HUES48 (cell line): ENCODE measurements around the gene ZNF407.
"Not testable (repeated sequence)": the region's sequence is repeated elsewhere in the genome, so short reads cannot be mapped to it uniquely, and the experiment has no call there.

Experiments used
- H3K27ac ChIP-seq: one replicate; pipeline ENCODE4 v1.7.0; 2013; ENCODE audit warnings: low read depth, low read length, inconsistent platforms
- H3K27me3 ChIP-seq: 2 replicates; pipeline ENCODE4 v1.6.1; 2013; ENCODE audit warnings: mild to moderate bottlenecking, low read length; ENCODE audit not compliant: control insufficient read depth, insufficient read depth
- H3K36me3 ChIP-seq: 2 replicates; pipeline ENCODE4 v1.6.1; 2013; ENCODE audit warnings: low read length; ENCODE audit not compliant: control insufficient read depth, insufficient read depth
- H3K4me1 ChIP-seq: 2 replicates; pipeline ENCODE4 v1.6.1; 2013; ENCODE audit warnings: mild to moderate bottlenecking, low read length; ENCODE audit not compliant: control insufficient read depth, insufficient read depth
- H3K4me3 ChIP-seq: 2 replicates; pipeline ENCODE4 v1.5.1; 2013; ENCODE audit warnings: mild to moderate bottlenecking, low read depth, low read length
- H3K9ac ChIP-seq: 2 replicates; pipeline ENCODE4 v1.6.1; 2013; ENCODE audit warnings: mild to moderate bottlenecking, low read depth, low read length, moderate library complexity
- H3K9me3 ChIP-seq: 2 replicates; pipeline ENCODE4 v1.6.1; 2013; ENCODE audit warnings: low read length; ENCODE audit not compliant: control insufficient read depth, insufficient read depth

The ZNF407 gene

GRCh38 chr18:75074196-75075015 lies 476.7 kb downstream of the ZNF407 start:
- Histone ChIP-seq H3K27me3 (no peaks in the 10 kb centered on the region), H3K4me1 (no peaks in the 10 kb centered on the region), H3K9me3 (no peaks in the 10 kb centered on the region; the same call in 1 of the 2 replicates), H3K36me3 (no peaks in the 10 kb centered on the region), H3K4me3 (no peak overlapping the region), H3K9ac (no peak overlapping the region), H3K27ac (no peak overlapping the region)

GRCh38 chr18:75075016-75075305 lies 477.3 kb downstream of the ZNF407 start:
- Histone ChIP-seq H3K4me3 (no peak overlapping the region), H3K27me3 (no peaks in the 10 kb centered on the region), H3K36me3 (no peaks in the 10 kb centered on the region), H3K9me3 (no peaks in the 10 kb centered on the region; the same call in 1 of the 2 replicates), H3K9ac (no peak overlapping the region), H3K27ac (no peak overlapping the region), H3K4me1 (no peaks in the 10 kb centered on the region)

GRCh38 chr18:75075429-75075841 lies 477.8 kb downstream of the ZNF407 start:
- no peak overlapping the region for H3K4me3 ChIP-seq
- H3K36me3 ChIP-seq = no peaks in the 10 kb centered on the region
- H3K27ac ChIP-seq = no peak overlapping the region
- no peaks in the 10 kb centered on the region for H3K27me3 ChIP-seq
- H3K9ac ChIP-seq = no peak overlapping the region
- H3K4me1 ChIP-seq = no peaks in the 10 kb centered on the region
- no peaks in the 10 kb centered on the region; the same call in 1 of the 2 replicates for H3K9me3 ChIP-seq

- Histone ChIP-seq H3K27ac (no peak overlapping the region), H3K36me3 (no peaks in the 10 kb centered on the region), H3K9me3 (no peaks in the 10 kb centered on the region; the same call in 1 of the 2 replicates), H3K4me1 (no peaks in the 10 kb centered on the region), H3K27me3 (no peaks in the 10 kb centered on the region), H3K9ac (no peak overlapping the region), H3K4me3 (no peak overlapping the region)
These were observed 478.6 kb downstream of the ZNF407 start for GRCh38 chr18:75076286-75076685.

- Histone ChIP-seq H3K27ac (no peak overlapping the region), H3K27me3 (no peaks in the 10 kb centered on the region), H3K4me1 (no peaks in the 10 kb centered on the region), H3K4me3 (no peak overlapping the region), H3K9me3 (peaks cover 5% of the 10 kb centered on the region), H3K36me3 (no peaks in the 10 kb centered on the region), H3K9ac (no peak overlapping the region)
These were observed 483.8 kb downstream of the ZNF407 start for GRCh38 chr18:75081486-75081885.

GRCh38 chr18:75083131-75083530 lies 485.5 kb downstream of the ZNF407 start:
- Histone ChIP-seq H3K4me1 (no peaks in the 10 kb centered on the region), H3K27me3 (no peaks in the 10 kb centered on the region), H3K4me3 (no peak overlapping the region), H3K36me3 (no peaks in the 10 kb centered on the region), H3K9me3 (peaks cover 8% of the 10 kb centered on the region), H3K27ac (no peak overlapping the region), H3K9ac (no peak overlapping the region)

- peaks cover 8% of the 10 kb centered on the region; the same call in 1 of the 2 replicates for H3K9me3 ChIP-seq
- H3K4me1 ChIP-seq = no peaks in the 10 kb centered on the region
- H3K36me3 ChIP-seq = no peaks in the 10 kb centered on the region
- no peak overlapping the region for H3K9ac ChIP-seq
- H3K27ac ChIP-seq = no peak overlapping the region
- H3K4me3 ChIP-seq = no peak overlapping the region
- H3K27me3 ChIP-seq = no peaks in the 10 kb centered on the region
These were observed 486.1 kb downstream of the ZNF407 start for GRCh38 chr18:75083761-75084160.

GRCh38 chr18:75085676-75086075 lies 488.0 kb downstream of the ZNF407 start:
- not testable (repeated sequence) for H3K27ac ChIP-seq, H3K4me1 ChIP-seq, H3K27me3 ChIP-seq, H3K36me3 ChIP-seq, H3K9me3 ChIP-seq, H3K9ac ChIP-seq, H3K4me3 ChIP-seq

- H3K9ac ChIP-seq = no peak overlapping the region
- peaks cover 8% of the 10 kb centered on the region; the same call in 1 of the 2 replicates for H3K9me3 ChIP-seq
- no peak overlapping the region for H3K27ac ChIP-seq
- no peak overlapping the region for H3K4me3 ChIP-seq
- H3K36me3 ChIP-seq = no peaks in the 10 kb centered on the region
- H3K4me1 ChIP-seq = no peaks in the 10 kb centered on the region; the same call in 1 of the 2 replicates
- no peaks in the 10 kb centered on the region for H3K27me3 ChIP-seq
These were observed 488.9 kb downstream of the ZNF407 start for GRCh38 chr18:75086494-75087034.

- no peaks in the 10 kb centered on the region; the same call in 1 of the 2 replicates for H3K4me1 ChIP-seq
- peaks cover 8% of the 10 kb centered on the region; the same call in 1 of the 2 replicates for H3K9me3 ChIP-seq
- H3K9ac ChIP-seq = no peak overlapping the region
- H3K4me3 ChIP-seq = no peak overlapping the region
- H3K27me3 ChIP-seq = no peaks in the 10 kb centered on the region
- H3K36me3 ChIP-seq = no peaks in the 10 kb centered on the region
- no peak overlapping the region for H3K27ac ChIP-seq
These were observed 489.7 kb downstream of the ZNF407 start for GRCh38 chr18:75087119-75088020.
